Measurements from ENCODE around the gene PHC2. TPM values are rescaled to one million over a fixed set of nuclear protein-coding genes. Genes with fewer than 3 reads are reported as not detected.

PHC2 gene
- total and polyA plus RNA-seq, 2 donors from 2014 or later = 118 to 149 TPM

- no peak overlapping the region for H3K27ac ChIP-seq (ENCODE audit: low read depth in 2 of 2, low read length in 2 of 2)
- TF ChIP-seq CTCF (IDR thresholded peaks at IDR 0.05; ENCODE audit: borderline replicate concordance, extremely low read depth, insufficient read depth) = no peak
- no peaks in the 10 kb centered on the region for H3K9me3 ChIP-seq (ENCODE audit: control insufficient read depth in 2 of 3, insufficient read depth in 1 of 3, low read length in 3 of 3)
- H3K9ac ChIP-seq (ENCODE audit: low read length in 3 of 3) = no peak overlapping the region
- no peaks in the 10 kb centered on the region for H3K27me3 ChIP-seq (ENCODE audit: control insufficient read depth, insufficient read depth, low read length)
- DNase-seq (no peak), FAIRE-seq (no peak)
- H3K4me1 ChIP-seq (ENCODE audit: control insufficient read depth in 2 of 3, insufficient read depth in 2 of 3, low read depth in 1 of 3, low read length in 3 of 3) = no peaks in the 10 kb centered on the region
- intact Hi-C loops (cut with DNase I) = no loop called here
- peaks cover 0 to 18% (median 2%) of the 10 kb centered on the region in 3 donors for H3K36me3 ChIP-seq (ENCODE audit: control insufficient read depth in 2 of 3, insufficient read depth in 3 of 3, low read length in 3 of 3)
- H3K4me3 ChIP-seq (ENCODE audit: low read length in 3 of 3) = no peak overlapping the region
These were observed 56.4 kb downstream of the PHC2 start for GRCh38 chr1:33374336-33375105.

GRCh38 chr1:33373606-33374005 lies 57.3 kb downstream of the PHC2 start:
- H3K27ac ChIP-seq (ENCODE audit: low read depth in 2 of 2, low read length in 2 of 2) = no peak overlapping the region
- no peak overlapping the region for H3K4me3 ChIP-seq (ENCODE audit: low read length in 3 of 3)
- H3K9me3 ChIP-seq (ENCODE audit: control insufficient read depth in 2 of 3, insufficient read depth in 1 of 3, low read length in 3 of 3) = no peaks in the 10 kb centered on the region
- intact Hi-C loops (cut with DNase I) = no loop called here
- no peak overlapping the region for H3K9ac ChIP-seq (ENCODE audit: low read length in 3 of 3)
- H3K36me3 ChIP-seq (ENCODE audit: control insufficient read depth in 2 of 3, insufficient read depth in 3 of 3, low read length in 3 of 3) = peaks cover 0 to 18% (median 2%) of the 10 kb centered on the region in 3 donors
- TF ChIP-seq CTCF (IDR thresholded peaks at IDR 0.05; ENCODE audit: borderline replicate concordance, extremely low read depth, insufficient read depth) = no peak
- H3K27me3 ChIP-seq (ENCODE audit: control insufficient read depth, insufficient read depth, low read length) = no peaks in the 10 kb centered on the region
- FAIRE-seq (no peak), DNase-seq (no peak)
- no peaks in the 10 kb centered on the region for H3K4me1 ChIP-seq (ENCODE audit: control insufficient read depth in 2 of 3, insufficient read depth in 2 of 3, low read depth in 1 of 3, low read length in 3 of 3)

GRCh38 chr1:33372677-33373076 lies 58.2 kb downstream of the PHC2 start:
- FAIRE-seq (no peak), DNase-seq (no peak)
- intact Hi-C loops (cut with DNase I) = no loop called here
- Histone ChIP-seq H3K9me3 (ENCODE audit: control insufficient read depth in 2 of 3, insufficient read depth in 1 of 3, low read length in 3 of 3) (no peaks in the 10 kb centered on the region), H3K4me1 (ENCODE audit: control insufficient read depth in 2 of 3, insufficient read depth in 2 of 3, low read depth in 1 of 3, low read length in 3 of 3) (peaks cover 0 to 2% (median 0%) of the 10 kb centered on the region in 3 donors), H3K27ac (ENCODE audit: low read depth in 2 of 2, low read length in 2 of 2) (no peak overlapping the region), H3K4me3 (ENCODE audit: low read length in 3 of 3) (no peak overlapping the region), H3K27me3 (ENCODE audit: control insufficient read depth, insufficient read depth, low read length) (no peaks in the 10 kb centered on the region), H3K36me3 (ENCODE audit: control insufficient read depth in 2 of 3, insufficient read depth in 3 of 3, low read length in 3 of 3) (peaks cover 0 to 18% (median 2%) of the 10 kb centered on the region in 3 donors), H3K9ac (ENCODE audit: low read length in 3 of 3) (no peak overlapping the region)
- no peak for TF ChIP-seq CTCF (IDR thresholded peaks at IDR 0.05; ENCODE audit: borderline replicate concordance, extremely low read depth, insufficient read depth)

Measured in kidney (tissue), 14 donors.